Measurements from ENCODE around the gene SARDH.
"Not testable (repeated sequence)": the region's sequence is repeated elsewhere in the genome, so short reads cannot be mapped to it uniquely, and the experiment has no call there.

Gene SARDH

DNA sequence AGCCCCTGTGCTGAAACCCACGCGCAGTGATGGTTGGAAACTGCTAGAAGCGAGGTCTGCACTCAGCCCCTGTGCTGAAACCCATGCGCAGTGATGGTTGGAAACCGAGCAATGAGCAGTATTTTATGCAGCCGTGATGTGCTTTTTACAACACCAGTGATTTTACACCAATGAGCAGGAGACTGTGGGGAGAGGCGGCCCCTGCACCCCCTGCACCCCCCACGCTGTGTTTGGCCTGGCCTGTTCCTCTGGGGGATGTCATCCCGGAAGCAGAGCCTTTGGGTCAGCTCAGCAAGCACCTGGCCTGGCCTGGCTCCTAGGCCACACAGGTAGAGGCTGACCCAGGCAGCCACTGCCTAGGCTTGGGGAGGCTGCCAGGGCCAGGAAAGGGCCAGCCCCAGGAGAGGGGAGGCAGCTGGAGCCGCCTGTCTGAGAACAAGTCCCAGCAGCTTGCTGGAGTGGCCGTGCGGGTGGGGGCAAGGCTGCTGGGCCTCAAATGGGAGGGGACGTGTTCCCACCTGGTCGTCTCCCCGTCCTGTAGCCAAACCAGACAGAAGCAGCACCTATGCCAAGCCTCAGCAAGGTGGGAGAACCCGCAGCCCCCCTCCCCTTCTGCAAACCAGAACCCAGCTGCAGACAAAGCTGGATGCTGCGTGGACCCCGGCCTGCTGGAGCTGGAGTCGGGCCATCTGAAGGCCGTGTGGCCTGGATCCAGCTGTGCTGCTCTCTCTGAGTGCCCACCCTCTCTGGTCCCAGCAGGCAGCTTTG, 55.1 kb downstream of the SARDH start:
- no peak for DNase-seq

DNA sequence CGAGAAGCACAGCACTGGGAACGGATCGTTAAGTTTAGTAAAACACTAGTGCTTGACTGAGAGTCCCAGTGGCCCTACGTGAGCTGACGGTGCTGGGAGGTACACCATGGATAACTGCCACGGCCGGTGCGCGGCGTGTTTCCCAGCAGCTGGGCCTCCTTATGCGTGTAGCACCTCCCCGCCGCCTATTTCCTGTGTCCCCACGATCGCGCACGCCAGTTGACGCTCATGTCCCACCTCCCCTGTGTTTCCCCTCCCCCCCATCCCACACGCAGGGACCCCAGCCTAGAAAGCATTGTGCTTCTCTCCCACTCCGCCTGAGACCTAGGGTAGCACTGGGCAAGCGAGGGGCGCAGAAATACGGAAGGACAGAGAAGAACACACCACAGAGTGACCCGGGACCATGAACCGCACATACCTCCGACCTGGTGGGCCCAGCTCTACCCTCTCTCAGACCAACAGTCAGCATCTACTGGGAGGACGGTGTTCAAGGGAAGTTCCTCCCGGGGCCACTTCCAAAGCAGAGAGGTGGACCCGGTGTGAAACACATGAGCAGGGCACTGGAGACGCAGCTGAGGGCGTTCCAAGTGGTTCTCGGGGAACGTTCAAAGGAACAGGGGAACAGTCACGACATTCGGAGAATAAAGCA, 56.4 kb downstream of the SARDH start:
- no peak for DNase-seq

DNA sequence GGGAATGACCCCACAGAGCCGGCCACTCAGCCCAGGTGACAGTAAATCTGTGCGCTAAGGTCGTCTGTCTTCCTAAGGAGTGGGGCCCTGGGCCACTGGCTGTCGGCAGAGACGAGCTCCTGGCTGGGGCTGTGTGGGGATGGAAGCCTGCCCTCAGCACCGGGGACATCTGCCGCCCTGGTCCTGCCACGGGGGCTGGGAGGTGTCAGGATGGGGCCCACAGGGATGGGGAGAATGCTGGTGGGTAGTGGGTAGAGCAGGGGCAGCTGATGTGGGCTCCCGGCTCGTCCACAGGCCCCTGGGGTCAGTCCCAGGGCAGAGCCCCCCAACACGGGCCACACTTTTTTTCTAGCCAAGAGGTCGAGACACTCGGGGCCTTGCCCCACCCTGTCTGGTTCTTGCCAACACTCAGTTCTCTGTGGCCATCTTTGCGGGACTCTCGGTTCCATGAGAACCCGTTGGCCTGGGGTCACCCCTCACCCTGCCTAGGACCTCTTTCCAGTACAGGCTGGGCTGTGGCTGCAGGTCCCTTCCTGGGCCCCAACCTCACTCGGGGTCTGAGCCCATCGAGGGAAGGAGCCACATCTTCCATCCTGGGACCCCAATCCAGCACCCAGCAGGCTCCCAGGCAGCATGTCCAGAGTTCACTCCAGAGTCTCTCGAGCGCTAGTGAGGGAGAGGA, 57.0 kb downstream of the SARDH start:
- no peak for DNase-seq

DNA sequence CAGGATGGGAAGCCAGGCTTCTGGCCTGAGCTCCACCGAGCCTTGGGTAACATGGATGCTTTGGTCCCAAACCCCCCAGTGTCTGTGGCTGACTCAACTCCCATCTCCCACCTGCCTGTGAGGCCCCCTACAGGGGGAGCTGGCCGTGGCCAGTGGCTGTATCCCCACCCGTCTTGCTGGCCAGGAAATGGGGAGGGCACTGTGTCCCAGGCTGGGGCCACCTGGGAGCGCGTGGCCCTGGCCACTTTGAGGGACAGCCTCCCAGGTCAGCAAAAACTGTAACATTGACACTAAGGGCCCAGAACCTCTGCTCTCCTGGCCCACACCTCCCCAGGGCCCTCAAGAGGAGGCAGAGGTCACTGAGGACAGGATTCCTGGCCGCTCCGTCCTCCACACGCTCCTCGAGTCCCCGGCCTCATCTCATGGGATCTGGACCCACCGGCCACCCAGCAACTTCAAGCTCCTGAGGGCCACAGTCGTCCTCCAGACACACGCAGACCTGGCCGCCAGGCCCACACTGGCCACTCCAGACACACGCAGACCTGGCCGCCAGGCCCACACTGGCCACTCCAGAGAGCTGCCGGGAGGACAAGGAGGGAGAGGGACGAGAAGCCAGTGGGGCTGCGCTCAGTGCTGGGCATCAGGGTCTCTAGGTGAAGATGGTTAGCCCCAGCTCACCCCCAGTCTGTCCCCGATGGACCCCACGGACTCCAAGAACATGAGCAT, 57.7 kb downstream of the SARDH start:
- DNase-seq, result no peak

DNA sequence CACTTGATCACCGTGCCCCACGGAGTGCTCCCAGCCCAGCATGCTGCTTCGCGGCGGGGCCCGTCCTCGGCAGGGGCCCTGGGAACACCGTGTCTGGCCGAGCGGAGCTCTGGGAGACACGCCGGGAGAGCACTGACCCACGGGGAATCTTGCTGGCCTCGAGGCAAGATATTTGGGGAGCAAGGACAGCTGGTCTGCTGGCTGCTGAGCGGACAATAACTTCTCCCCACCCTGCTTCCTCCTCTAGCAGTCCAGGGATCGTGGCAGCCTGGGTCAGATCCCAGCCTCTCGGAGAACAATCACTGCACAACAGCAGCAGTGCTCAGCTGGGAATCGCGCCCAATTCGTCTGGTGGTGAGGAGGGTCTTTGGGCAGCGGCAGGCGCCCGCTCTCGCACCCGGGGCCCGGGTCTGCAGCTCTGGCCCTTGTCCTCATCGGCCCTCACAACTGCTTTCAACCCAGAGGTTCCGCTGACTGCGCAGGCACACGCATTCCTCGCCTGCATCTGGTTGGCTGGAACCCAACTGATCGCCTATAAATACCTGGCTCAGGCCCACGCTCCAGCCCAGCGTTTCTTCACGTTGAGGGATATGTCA, 58.6 kb downstream of the SARDH start:
- DNase-seq, result no peak

DNA sequence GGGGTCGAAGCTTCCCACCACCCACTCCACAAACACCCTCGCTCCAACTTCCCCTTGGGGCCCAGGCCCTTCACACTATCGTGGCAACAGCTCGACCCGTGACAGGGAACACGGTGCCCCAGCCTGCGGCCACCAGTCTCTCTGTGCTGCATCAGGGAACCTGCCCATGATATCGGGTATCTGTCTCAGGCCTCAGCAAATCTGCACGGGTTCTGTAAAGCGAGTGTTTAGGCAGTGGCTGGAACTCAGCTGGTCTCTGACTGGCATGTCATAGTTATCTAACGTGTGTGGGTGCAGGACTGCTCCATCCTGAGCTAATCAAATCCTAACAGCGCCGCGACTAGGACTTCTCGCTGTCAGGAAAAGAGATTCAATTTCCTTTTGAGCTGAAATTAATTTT, 59.1 kb downstream of the SARDH start:
- no peak for DNase-seq

DNA sequence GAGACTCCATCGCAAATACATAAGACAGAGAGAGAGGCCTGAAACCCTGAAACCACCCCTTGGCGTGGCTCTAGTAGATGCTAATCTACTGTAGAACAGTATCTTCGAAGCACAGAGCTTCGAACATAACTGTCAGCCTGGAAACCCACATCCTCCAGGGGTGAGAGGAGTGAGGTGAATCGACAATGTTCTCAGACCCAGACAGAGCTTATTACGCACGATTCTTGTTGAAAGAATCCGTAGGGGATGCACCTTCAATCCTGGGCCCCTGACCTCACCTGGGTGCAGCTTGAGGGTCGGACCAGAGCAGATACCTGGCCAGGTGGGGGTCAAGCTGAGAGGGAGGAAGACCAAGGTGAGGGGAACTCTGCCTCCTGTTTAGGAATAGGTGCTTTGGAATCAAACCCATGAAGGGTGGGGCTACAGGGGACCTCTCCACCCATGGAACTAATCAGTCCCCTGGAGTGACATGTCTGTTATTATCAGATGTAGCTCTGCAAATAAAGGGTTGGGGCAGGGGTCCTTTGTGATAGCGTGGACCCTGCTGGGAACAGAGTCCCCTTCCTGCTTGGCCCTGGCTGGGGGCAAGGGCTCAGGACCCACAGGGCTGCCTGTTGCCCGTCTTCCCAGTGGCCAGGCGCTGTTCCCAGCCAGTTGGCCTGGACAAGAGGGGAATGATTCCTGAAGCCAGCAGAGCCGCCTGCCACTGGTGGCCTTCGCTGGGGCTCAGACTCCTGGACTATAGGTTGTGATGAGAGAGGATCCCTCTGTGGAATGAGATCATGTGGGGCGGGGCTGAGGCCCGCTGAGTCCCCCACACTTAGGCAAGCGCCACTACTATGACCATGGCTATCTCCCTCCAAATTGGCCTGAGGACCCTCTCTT, 60.8 kb downstream of the SARDH start:
- DNase-seq, result no peak

DNA sequence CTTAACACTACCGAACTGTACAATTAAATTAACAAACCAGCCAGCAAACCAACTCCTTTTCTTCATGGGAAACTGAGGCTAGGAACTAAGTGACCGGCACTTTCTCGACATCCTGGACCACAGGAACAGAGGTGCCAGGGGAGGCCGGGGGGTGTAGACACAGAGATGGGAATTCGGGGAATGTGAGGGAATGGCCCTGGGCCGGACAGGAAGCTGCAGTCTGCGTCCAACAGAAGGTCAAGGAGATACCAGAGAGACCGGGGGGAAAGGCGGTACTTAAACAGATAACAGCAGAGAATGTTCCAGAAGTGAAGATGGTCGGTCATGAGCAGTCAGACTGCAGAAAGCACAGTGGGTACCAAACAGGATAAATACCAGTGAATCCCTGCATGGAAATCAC, 61.7 kb downstream of the SARDH start:
- DNase-seq, result no peak

DNA sequence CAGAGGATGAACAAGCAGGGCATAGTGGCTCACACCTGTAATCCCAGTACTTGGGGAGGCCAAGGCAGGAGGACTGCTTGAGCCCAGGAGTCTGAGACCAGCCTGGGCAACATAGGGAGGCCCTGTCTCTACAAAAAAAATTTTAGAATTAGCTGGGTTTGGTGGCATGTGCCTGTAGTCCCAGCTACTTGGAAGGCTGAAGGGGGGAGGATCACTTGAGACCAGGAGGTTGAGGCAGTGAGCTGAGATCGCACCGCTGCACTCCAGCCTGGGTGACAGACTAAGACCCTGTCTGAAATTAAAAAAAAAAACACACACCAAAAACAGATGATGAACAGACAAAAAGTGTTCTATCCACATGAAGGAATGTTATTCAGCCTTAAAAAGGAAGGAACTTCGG, 62.4 kb downstream of the SARDH start:
- DNase-seq, result not testable (repeated sequence)

DNA sequence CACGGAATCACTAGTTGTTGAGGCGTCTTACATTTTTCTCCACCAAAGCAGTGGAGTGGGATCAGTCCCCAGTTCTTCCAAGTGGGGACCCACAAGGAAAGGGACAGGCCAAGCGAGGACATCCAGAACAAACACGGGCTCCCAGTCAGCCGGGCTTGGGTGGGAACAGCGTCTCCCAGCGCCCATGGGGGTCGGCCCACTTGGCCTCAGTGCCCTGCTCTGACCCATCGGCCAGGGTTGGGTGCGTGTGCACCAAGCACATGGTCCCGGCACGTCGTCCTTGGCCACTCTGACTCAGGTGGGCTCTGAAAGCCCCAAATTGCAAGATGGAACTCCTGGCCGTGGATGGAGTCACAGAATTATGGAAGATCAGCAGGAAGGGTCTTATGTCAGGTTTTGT, 64.1 kb downstream of the SARDH start:
- no peak for DNase-seq

DNA sequence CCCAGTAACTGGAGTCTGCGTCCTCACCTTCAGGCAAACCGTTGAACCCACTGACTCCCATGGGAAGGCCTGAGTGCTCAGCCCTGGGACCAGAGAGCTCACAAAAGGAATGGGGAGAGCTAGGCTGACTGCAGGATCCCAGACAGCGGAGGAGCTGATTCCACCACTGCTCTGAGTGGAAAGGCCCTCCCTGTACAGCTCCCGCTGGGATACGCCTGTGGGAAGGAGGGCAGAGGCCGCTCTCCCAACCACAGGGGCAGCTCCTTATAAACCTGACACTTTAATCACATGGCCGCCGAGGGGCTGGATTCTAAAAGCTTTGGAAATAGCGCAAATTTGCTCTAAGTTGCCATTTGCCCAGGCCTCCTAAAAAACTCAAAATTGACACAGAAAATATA, 64.9 kb downstream of the SARDH start:
- no peak for DNase-seq

DNA sequence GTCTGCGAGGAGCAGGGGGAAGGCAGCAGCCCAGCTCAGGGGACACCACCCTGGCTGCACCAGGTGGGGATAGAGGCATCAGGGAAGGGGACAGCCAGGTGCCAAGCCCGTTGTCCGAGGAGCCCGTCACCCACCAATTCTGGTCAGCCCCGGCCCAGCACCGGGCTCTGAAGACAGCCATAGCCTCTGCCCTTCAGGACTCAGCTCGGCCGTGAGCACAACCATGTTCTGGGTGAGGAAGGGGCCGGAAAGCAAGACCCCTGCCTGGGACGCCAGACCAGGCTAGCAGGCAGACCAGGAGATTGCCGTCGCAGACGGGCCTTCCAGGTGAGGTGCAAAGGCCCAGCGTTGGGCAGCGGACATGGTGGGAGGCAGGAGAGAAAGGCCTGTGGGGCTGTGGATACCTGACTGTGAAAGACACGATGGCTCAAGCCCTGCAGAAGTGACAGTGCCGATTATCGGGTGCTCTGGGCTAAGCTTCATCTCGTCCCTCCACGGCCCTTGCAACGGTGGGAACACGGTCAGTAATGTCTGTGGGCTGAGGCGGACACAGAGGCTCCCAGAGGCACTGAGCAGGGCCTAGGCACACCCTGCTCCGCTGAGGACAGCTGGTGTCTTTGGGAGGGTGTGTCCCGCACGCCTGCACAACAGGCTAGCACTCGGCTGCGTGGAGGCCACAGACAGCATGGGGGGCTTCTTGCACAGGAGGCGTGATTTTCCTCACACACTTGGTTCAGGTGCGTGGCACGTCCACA, 65.5 kb downstream of the SARDH start:
- DNase-seq, result no peak

DNA sequence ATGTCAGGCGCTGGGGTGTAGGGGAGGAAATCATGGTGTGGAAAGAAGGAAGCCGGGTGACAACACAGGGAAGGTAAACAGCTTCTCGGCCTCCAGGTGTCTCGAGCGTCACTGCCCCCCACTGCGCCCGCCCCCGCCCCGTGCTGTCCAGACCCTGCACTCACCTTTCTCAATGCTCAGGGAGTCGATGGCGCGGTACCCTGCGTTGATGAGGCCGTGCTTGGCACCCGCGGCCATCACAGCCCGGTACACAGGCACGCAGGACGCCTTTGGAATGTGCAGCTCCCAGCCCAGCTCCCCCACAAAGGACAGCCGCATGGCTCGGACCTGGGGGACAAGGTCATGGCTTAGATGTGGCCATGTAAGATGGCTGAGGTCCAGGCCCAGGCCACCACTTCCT, 66.8 kb downstream of the SARDH start:
- DNase-seq, result no peak

DNA sequence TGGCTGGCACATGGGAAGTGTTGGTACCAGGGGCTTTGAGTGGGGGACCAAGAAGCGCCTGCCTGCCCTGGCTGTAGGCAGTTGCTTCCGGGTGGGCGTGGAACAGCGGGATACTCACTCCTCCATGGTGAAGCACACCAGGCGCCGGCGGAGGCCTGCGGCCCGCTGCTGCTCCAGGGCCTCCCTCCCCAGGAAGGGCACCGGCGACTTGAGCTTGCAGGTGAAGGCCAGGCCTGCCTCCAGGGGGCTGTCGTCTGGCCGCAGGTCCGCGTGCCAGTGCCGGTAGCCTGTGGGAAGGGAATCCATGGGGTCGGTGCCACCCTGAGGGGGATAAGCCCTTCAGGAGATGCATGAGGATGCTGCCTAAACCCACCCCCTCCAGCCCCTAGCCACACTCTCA, 67.7 kb downstream of the SARDH start:
- no peak for DNase-seq

DNA sequence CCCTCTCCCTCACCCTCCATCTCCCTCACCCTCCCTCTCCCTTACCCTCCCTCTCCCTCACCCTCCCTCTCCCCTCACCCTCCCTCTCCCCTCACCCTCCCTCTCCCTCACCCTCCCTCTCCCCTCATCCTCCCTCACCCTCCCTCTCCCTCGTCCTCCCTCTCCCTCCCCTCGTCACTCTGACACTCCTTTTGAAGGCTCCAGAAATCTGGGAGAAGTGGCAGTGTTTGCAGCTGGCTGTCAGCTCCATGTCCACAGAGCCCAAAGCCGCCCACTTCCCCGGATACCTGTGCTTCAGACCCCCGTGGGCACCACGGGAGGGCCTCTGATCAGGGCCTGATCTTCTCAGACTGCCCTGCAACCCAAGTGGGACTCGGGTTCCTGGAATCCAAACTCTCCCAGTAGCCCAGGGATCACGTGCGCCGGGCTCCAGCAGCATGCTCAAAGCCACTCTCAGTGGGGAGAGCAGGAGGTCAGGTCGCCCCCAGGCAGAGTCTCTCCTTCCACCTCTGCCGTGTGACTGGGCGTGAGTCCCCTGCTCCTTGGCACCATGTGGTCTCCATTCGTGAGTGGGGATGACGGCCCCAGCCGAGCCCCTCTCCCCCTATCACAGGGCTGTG, 68.9 kb downstream of the SARDH start:
- no peak for DNase-seq

DNA sequence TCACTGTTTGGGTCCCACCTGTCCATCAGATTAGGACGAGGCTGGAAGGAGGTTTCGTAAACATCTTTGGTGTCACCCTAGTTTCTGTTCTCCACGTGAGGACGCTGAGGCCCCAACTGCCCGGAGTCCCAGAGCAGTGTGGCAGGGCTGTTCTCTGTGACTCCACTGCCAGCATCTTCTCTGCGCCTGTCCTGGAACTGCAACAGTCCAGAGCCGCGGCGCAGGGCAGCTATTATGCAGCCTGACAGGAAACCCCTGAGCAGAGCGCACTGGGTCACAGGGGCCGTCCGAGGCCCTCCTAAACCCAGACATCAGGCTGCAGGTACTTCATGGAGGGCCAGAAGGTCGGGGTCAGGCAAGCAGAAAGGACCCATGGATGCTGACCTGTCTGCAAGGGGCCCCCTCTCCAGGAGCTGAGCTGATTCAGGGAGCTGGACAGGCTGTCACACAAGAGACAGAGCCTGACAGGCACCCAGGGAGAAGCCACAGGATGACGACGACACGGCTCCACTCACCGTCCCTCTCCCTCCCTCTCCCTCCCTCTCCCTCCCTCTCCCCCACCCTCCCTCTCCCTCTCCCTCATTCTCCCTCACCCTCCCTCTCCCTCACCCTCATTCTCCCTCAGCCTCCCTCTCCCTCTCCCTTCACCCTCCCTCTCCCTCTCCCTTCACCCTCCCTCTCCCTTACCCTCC, 70.2 kb downstream of the SARDH start:
- no peak for DNase-seq

DNA sequence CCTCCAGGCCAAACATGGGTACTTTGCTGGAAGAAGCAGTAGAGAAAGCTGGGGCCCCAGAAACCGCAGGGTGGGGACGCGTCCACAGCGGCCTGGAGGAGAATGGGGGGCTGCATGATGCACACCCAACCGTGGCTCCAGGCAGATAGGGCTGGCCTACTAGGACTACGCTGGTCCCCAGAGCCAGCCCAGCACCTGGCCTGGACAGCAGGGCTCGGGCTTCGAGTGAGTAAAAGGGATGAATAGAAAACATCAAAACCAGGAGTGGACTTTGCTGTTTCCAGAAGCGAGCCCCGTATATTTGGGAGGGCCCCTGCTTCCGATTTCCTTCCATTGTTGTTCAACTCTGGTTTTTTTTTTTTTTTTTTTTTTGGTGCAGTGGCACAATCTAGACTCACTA, 71.3 kb downstream of the SARDH start:
- DNase-seq, result no peak

DNA sequence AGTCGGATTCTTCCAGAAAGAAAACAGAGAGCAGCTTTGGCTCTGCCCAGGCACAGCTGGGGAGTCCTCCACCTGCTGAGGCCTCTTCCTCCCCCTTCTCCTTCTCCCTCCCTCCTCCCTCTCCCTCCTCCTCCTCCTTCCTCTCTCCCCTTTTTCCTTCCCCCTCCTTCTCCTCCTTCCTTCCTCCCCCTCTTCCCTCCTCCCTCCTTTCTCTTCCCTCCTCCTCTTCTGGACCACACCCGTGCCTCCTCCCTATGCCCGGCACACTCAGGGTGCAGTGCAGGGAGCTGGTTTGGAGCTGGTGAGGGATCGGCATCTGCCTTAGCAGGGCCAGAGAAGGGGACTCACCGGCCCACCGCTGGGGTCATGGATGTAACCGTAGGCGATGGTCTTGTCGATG, 71.8 kb downstream of the SARDH start:
- DNase-seq, result no peak

DNA sequence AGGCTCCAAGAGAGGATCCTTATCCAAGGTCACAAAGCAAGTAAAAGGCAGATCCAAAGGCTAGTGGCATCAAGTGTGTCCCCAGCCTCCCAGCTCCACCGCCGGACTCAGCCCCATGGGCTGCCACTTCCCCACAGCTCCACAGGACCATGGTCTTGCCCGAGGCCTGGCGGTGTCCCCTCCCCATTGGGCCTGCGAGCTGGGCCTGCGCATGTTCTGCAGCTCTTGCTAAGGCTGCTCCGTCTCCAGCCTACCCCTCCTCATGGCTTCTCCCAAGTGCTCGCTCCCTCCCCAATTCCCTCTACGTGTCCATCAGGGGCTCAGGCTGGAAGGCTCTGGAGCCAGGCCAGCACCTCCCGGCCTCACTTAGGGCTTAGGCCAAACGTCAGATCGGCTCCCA, 72.6 kb downstream of the SARDH start:
- DNase-seq, result no peak

DNA sequence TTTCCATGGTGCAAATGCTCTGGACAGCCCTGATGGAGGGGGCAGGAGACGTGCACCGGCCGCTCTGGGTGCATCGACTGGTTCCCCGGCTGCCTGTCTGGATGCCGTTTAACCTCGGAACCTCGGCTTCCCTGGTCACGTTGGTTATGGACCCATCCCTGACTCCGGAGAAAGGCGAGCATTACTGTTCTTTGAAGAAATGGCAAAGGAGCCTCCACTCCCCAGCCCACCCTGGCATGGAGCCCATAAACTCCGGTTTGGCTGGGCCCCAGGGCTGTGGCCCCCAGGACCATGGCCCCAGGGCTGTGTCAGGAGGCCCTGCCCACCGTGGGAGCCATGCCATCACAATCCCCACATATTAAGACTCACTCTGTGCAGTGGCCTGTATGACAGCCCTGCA, 73.1 kb downstream of the SARDH start:
- DNase-seq, result no peak

All from NCI-H2081 treated with DMSO at 0.1 percent for 48 hours (cell line).